GM12878 (cell line): ENCODE data around the gene CPS1. TPM values are rescaled to one million over a fixed set of nuclear protein-coding genes. Genes with fewer than 3 reads are reported as not detected.

Experiments used
- ATAC-seq: fragments of 200-7000 bp; cut with Tn5 transposase; 3 replicates; pipeline ENCODE4 v1.9.1; 2020; ENCODE audit warnings: mild to moderate bottlenecking, moderate library complexity
- BruUV-seq: library from RNA; stranded (reverse); fragments of 400-500 nt; replicated peaks from 2 replicates; lab custom pipeline; 2021; lab: Mats Ljungman, UMichigan
- CTCF ChIA-PET: fragments of 300-600 bp; sonication (Branson Sonifier 250); formaldehyde crosslinking; extraction: SDS; loops from one replicate; lab custom pipeline; 2021; ENCODE audit warnings: inconsistent platforms; lab: Yijun Ruan, JAX
- POLR2A ChIA-PET: fragments of 350-600 bp; formaldehyde crosslinking; extraction: SDS; loops from one replicate; lab custom pipeline; 2021; ENCODE audit warnings: inconsistent platforms; lab: Charles Lee
- RAD21 ChIA-PET: fragments of 300-600 bp; sonication (Branson Sonifier 250); formaldehyde crosslinking; loops from one replicate; lab custom pipeline; 2023; ENCODE audit warnings: antibody characterized with exemption; ENCODE audit not compliant: unreplicated experiment; lab: Charles Lee
- SMC1A ChIA-PET: fragments of 300-600 bp; sonication (Branson Sonifier 250); formaldehyde crosslinking; loops from one replicate; lab custom pipeline; 2023; ENCODE audit not compliant: unreplicated experiment, uncharacterized antibody; lab: Charles Lee
- DNase-seq: peaks from one replicate; pipeline ENCODE4 v3.0.0-alpha.2; 2011; ENCODE audit warnings: low read depth, low spot score
- FAIRE-seq: peaks from 3 replicates; lab custom pipeline; 2011; peaks lifted over from hg19 to GRCh38; lab: Jason Lieb, UNC
- H2AFZ ChIP-seq: 2 replicates; pipeline ENCODE4 v1.6.0; 2011; ENCODE audit warnings: low read depth, low read length, control low read depth; ENCODE audit not compliant: control insufficient read depth
- H3K27ac ChIP-seq: 2 replicates; pipeline ENCODE4 v1.5.1; 2011; ENCODE audit warnings: control low read depth; ENCODE audit not compliant: control insufficient read depth, insufficient read depth
- H3K27me3 ChIP-seq, 2 experiments: replicated peaks in 1 of 2; 2 replicates each; pipeline versions ENCODE4 v1.6.0 to v1.6.1; 2011; ENCODE audit warnings: low read length in 1 of 2; ENCODE audit not compliant: control insufficient read depth in 2 of 2, insufficient read depth in 2 of 2
- H3K36me3 ChIP-seq, 2 experiments: 2 replicates each; pipeline ENCODE4 v1.5.1; 2011; ENCODE audit warnings: low read length in 1 of 2; ENCODE audit not compliant: control insufficient read depth in 2 of 2, insufficient read depth in 2 of 2
- H3K4me1 ChIP-seq: 2 replicates; pipeline ENCODE4 v1.6.1; 2011; ENCODE audit warnings: mild to moderate bottlenecking, low read length, moderate library complexity, mixed read lengths; ENCODE audit not compliant: control insufficient read depth, insufficient read depth
- H3K4me2 ChIP-seq: 2 replicates; pipeline ENCODE4 v1.6.0; 2011; ENCODE audit warnings: control low read depth; ENCODE audit not compliant: control insufficient read depth, insufficient read depth
- H3K4me3 ChIP-seq: fragments of 200-600 bp; sonication (generic); 2 replicates; pipeline ENCODE4 v1.5.1; 2016
- H3K79me2 ChIP-seq: 2 replicates; pipeline ENCODE4 v1.6.0; 2011; ENCODE audit warnings: low read length; ENCODE audit not compliant: control insufficient read depth, insufficient read depth
- H3K9ac ChIP-seq: 2 replicates; pipeline ENCODE4 v1.8.0; 2011; ENCODE audit warnings: low read length, control low read depth, mixed read lengths; ENCODE audit not compliant: control insufficient read depth, insufficient read depth
- H3K9me3 ChIP-seq: replicated peaks from 3 replicates; pipeline ENCODE4 v1.5.1; 2011; ENCODE audit warnings: mild to moderate bottlenecking, low read length; ENCODE audit not compliant: control insufficient read depth, insufficient read depth
- H4K20me1 ChIP-seq: 2 replicates; pipeline ENCODE4 v1.6.0; 2011; ENCODE audit not compliant: control insufficient read depth, insufficient read depth
- E2F8 ChIP-seq: fragments of 450-650 bp; IDR thresholded peaks from 2 replicates; pipeline ENCODE4 v1.6.1; 2018; ENCODE audit warnings: mild to moderate bottlenecking, low read depth, moderate library complexity; ENCODE audit not compliant: partially characterized antibody
- ELK1 ChIP-seq: IDR thresholded peaks from 2 replicates; pipeline ENCODE4 v1.6.1; 2012; ENCODE audit warnings: low read depth, low read length, improper control_type of control experiment
- KDM1A ChIP-seq: fragments of 200-600 bp; sonication (generic); IDR thresholded peaks from 2 replicates; pipeline ENCODE4 v1.6.1; 2016; ENCODE audit warnings: borderline replicate concordance
- MXI1 ChIP-seq: fragments of 150-350 bp; IDR thresholded peaks from 2 replicates; pipeline ENCODE4 v1.6.1; 2011; ENCODE audit warnings: low read depth, mild to moderate bottlenecking, inconsistent platforms, low read length, improper control_type of control experiment
- NRF1 ChIP-seq: conservative IDR thresholded peaks from 2 replicates; pipeline ENCODE4 v1.6.1; 2011; ENCODE audit warnings: mild to moderate bottlenecking, low read depth, low read length, improper control_type of control experiment
- PBX3 ChIP-seq: IDR thresholded peaks from 2 replicates; pipeline ENCODE4 v1.6.1; 2011; ENCODE audit warnings: mild to moderate bottlenecking, low read depth, low read length, moderate library complexity; ENCODE audit not compliant: insufficient replicate concordance
- SMAD5 ChIP-seq: IDR thresholded peaks from 2 replicates; pipeline ENCODE4 v1.6.1; 2016; ENCODE audit warnings: antibody characterized with exemption, low read depth
- SREBF2 ChIP-seq: IDR thresholded peaks from 2 replicates; pipeline ENCODE4 v1.6.1; 2012; ENCODE audit warnings: mild to moderate bottlenecking, low read length
- TBL1XR1 ChIP-seq: IDR thresholded peaks from 2 replicates; pipeline ENCODE4 v1.6.1; 2012; ENCODE audit warnings: low read depth, low read length, improper control_type of control experiment
- ZBTB4 ChIP-seq: fragments of 450-650 bp; formaldehyde crosslinking; IDR thresholded peaks from 2 replicates; pipeline ENCODE4 v1.4.0; 2022; ENCODE audit warnings: mild to moderate bottlenecking, moderate library complexity
- WGBS: methylation state at CpG from one replicate; pipeline ENCODE4 v1.1.6; 2016; ENCODE audit warnings: low lambda C conversion rate; ENCODE audit not compliant: insufficient replicate concordance, insufficient coverage; ENCODE audit errors: missing lambda C conversion rate; 5-methylcytosine and 5-hydroxymethylcytosine counted together
- in situ Hi-C: fragments of 300-500 bp; cut with MboI; formaldehyde crosslinking; loops from 9 replicates; pipeline ENCODE4 v1.14.3; 2018; ENCODE audit warnings: mixed read lengths
- intact Hi-C: fragments of 100-400 bp; cut with micrococcal nuclease; formaldehyde crosslinking; loops from one replicate; pipeline ENCODE4 v1.14.2; 2022; ENCODE audit not compliant: unreplicated experiment
- polyA plus RNA-seq, 11 experiments: library from polyadenylated mRNA; depleted of rRNA in 4 of 11; unstranded in 6 of 11; stranded (reverse) in 5 of 11; fragments of >200 nt; fragmentation: Nextera tagmentation in 4 of 11; fragmentation: Illumina TruSeq in 1 of 11; extraction: Ambion mirVana in 4 of 11; extraction: Trizol in 1 of 11; gene quantifications; 1 replicate in 1 of 11; 2 replicates in 10 of 11; pipeline versions ENCODE4 v1.2.1 to v1.2.3, GENCODE V29; 2011 to 2016; ENCODE audit warnings: inconsistent platforms in 2 of 11, missing spikeins in 2 of 11, low read depth in 1 of 11
- total RNA-seq, 4 experiments: library from RNA; depleted of rRNA in 3 of 4; stranded (reverse); fragments of >200 nt in 3 of 4; fragmentation: Illumina TruSeq in 1 of 4; extraction: Trizol in 1 of 4; gene quantifications; 2 replicates each; pipeline versions ENCODE4 v1.2.1 to v1.2.3, GENCODE V29; 2013 to 2021

Gene CPS1
- total and polyA plus RNA-seq, 10 of the 15 experiments (the other 5 are each of a cell fraction or from before 2014, with no cell fraction given), result 0.20 to 4.6 (median 0.55) TPM

GRCh38 chr2:210655229-210655975 is 99.0 kb downstream of the CPS1 start (continued):
- TF ChIP-seq ZBTB4 (no peak), PBX3 (no peak), SREBF2 (no peak)

- RAD21 ChIA-PET, result no interaction called here
- FAIRE-seq, result no peak
- WGBS, result 0% methylated on average over 1 of the region's 1 CpG
- TF ChIP-seq NRF1 (no peak), KDM1A (no peak), E2F8 (no peak), ELK1 (no peak), MXI1 (no peak), SMAD5 (no peak), TBL1XR1 (no peak)
Measured at GRCh38 chr2:210657874-210658273, 101.5 kb downstream of the CPS1 start.

More at GRCh38 chr2:210657874-210658273, 101.5 kb downstream of the CPS1 start:
- intact Hi-C loops (no loop called here), in situ Hi-C loops (no loop called here)
- Histone ChIP-seq H3K4me1 (no peaks in the 10 kb centered on the region), H3K4me3 (no peak overlapping the region), H3K27me3 (no peaks in the 10 kb centered on the region), H3K9me3 (no peaks in the 10 kb centered on the region), H3K9ac (no peak overlapping the region), H3K4me2 (no peak overlapping the region), H4K20me1 (no peaks in the 10 kb centered on the region), H3K36me3 (no peaks in the 10 kb centered on the region), H3K27ac (no peak overlapping the region), H2AFZ (no peak overlapping the region), H3K79me2 (no peaks in the 10 kb centered on the region)
- CTCF ChIA-PET, result no interaction called here
- POLR2A ChIA-PET, result no interaction called here
- ATAC-seq (no peak), DNase-seq (no peak)
- no TSS peak for BruUV-seq
- SMC1A ChIA-PET, result no interaction called here
